Measurements from ENCODE around the gene AGAP1. TPM values are rescaled to one million over a fixed set of nuclear protein-coding genes. Genes with fewer than 3 reads are reported as not detected.

Gene AGAP1
- total RNA-seq, 2 experiments from 2014 or later, result not detected

DNA sequence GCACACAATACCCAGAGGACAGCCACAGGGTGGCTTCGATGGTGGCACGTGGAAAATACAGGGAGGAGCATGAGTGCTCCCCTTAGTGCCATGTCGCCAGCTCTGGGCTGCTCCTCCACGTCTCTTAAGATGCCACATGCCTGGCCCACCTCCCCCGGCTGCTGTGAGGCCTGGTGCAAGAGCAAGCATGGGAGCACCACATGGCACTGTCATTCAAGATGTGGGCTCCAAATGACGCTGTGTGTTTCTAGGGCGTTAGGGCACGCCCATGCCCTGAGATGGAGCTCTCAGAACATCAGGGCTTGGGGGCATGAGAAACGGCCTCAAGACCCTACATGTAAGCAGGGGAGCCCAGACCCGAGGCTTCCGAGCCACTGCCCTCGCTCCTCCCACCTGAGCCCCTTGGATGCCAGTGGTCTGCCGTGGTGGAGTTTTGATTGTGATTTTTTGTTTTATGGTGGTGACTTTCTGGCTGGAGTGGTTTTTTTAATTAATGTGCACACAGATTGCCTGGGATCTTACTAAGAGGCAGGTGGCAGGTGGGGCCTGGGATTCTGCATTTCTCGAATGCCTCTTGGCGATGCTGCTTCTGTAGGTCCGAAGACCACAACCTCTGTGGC, 435.0 kb downstream of the AGAP1 start:
- DNase-seq (ENCODE audit: low spot score), result no peak

DNA sequence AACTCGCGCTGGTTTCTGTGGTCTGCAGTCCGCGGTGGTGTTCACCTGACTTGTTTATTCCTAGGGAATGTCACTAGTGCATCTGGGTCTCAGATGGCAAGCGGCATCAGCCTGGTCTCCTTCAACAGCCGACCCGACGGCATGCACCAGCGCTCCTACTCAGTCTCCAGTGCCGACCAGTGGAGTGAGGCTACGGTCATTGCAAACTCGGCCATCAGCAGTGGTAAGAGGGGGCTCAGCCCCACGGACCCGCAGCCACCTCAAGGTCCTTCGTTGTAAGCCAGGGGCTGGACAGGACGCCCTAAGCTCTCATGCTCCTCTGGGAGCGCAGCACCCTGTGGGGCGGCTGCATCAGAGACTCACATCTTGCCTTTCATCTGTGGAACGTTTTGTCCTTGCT, 436.9 kb downstream of the AGAP1 start:
- POLR2A ChIA-PET, result no interaction called here
- CTCF ChIA-PET (ENCODE audit: unreplicated experiment), result no interaction called here

More for the DNA sequence above, 435.0 kb downstream of the AGAP1 start:
- no peak overlapping the region for H3K4me3 ChIP-seq (ENCODE audit: low read depth, low read length, poor library complexity, severe bottlenecking)
- POLR2A ChIA-PET, result no interaction called here
- H3K4me2 ChIP-seq (ENCODE audit: low read length), result no peak overlapping the region
- H3K27ac ChIP-seq (ENCODE audit: low read depth, low read length, poor library complexity, severe bottlenecking), result no peak overlapping the region
- BruUV-seq (replicated peaks), result no TSS peak
- TF ChIP-seq EZH2phosphoT487 (IDR thresholded peaks at IDR 0.05; ENCODE audit: borderline replicate concordance, low read depth, low read length), result no peak
- TF ChIP-seq, protein P1, sequence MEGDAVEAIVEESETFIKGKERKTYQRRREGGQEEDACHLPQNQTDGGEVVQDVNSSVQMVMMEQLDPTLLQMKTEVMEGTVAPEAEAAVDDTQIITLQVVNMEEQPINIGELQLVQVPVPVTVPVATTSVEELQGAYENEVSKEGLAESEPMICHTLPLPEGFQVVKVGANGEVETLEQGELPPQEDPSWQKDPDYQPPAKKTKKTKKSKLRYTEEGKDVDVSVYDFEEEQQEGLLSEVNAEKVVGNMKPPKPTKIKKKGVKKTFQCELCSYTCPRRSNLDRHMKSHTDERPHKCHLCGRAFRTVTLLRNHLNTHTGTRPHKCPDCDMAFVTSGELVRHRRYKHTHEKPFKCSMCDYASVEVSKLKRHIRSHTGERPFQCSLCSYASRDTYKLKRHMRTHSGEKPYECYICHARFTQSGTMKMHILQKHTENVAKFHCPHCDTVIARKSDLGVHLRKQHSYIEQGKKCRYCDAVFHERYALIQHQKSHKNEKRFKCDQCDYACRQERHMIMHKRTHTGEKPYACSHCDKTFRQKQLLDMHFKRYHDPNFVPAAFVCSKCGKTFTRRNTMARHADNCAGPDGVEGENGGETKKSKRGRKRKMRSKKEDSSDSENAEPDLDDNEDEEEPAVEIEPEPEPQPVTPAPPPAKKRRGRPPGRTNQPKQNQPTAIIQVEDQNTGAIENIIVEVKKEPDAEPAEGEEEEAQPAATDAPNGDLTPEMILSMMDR (conservative IDR thresholded peaks at IDR 0.05; ENCODE audit: low read length), result no peak
- no peaks in the 10 kb centered on the region for H4K20me1 ChIP-seq (ENCODE audit: insufficient read depth, low read length)
- H3K4me1 ChIP-seq (ENCODE audit: insufficient read depth, low read length, poor library complexity, severe bottlenecking), result no peaks in the 10 kb centered on the region
- intact Hi-C loops (cut with micrococcal nuclease; ENCODE audit: unreplicated experiment), result no loop called here
- no peak overlapping the region for H2AFZ ChIP-seq (ENCODE audit: low read length)
- no peaks in the 10 kb centered on the region for H3K9me2 ChIP-seq (ENCODE audit: insufficient read depth, low read length)
- no peaks in the 10 kb centered on the region for H3K79me2 ChIP-seq (ENCODE audit: insufficient read depth, low read depth, low read length)
- CTCF ChIA-PET (ENCODE audit: unreplicated experiment), result no interaction called here
- no peaks in the 10 kb centered on the region for H3K36me3 ChIP-seq (ENCODE audit: insufficient read depth, low read length)
- no peaks in the 10 kb centered on the region for H3K9me3 ChIP-seq (ENCODE audit: low read length)

DNA sequence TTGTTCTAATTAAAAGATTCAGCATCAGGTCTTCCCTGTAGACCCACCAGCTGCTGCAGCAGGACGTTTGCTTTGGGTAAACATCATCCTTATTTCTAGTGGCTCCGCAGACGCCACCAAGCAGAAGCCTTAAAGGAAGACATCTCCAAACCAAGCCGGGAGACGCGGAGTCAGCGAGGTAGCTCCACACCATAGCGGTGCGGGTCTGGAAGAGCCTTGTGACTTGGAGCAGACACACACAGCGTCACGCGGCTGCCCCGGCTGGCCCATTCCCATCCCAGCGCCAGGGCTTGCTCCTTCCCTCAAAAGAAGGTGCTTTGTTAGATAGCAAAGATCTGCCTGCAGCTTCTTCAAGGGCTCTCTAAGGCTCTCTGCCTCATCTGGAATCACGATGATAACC, 437.8 kb downstream of the AGAP1 start:
- Histone ChIP-seq H2AFZ (ENCODE audit: low read length) (no peak overlapping the region), H4K20me1 (ENCODE audit: insufficient read depth, low read length) (no peaks in the 10 kb centered on the region), H3K27ac (ENCODE audit: low read depth, low read length, poor library complexity, severe bottlenecking) (no peak overlapping the region), H3K4me2 (ENCODE audit: low read length) (no peak overlapping the region), H3K36me3 (ENCODE audit: insufficient read depth, low read length) (no peaks in the 10 kb centered on the region), H3K9me3 (ENCODE audit: low read length) (no peaks in the 10 kb centered on the region), H3K79me2 (ENCODE audit: insufficient read depth, low read depth, low read length) (no peaks in the 10 kb centered on the region), H3K4me1 (ENCODE audit: insufficient read depth, low read length, poor library complexity, severe bottlenecking) (no peaks in the 10 kb centered on the region), H3K9me2 (ENCODE audit: insufficient read depth, low read length) (no peaks in the 10 kb centered on the region), H3K4me3 (ENCODE audit: low read depth, low read length, poor library complexity, severe bottlenecking) (no peak overlapping the region)
- POLR2A ChIA-PET, result no interaction called here
- DNase-seq (ENCODE audit: low spot score), result no peak
- intact Hi-C loops (cut with micrococcal nuclease; ENCODE audit: unreplicated experiment), result no loop called here
- CTCF ChIA-PET (ENCODE audit: unreplicated experiment), result no interaction called here
- BruUV-seq (replicated peaks), result no TSS peak
- TF ChIP-seq EZH2phosphoT487 (IDR thresholded peaks at IDR 0.05; ENCODE audit: borderline replicate concordance, low read depth, low read length), result no peak
- TF ChIP-seq, protein P1 (conservative IDR thresholded peaks at IDR 0.05; ENCODE audit: low read length), result no peak

More for the DNA sequence above, 436.9 kb downstream of the AGAP1 start:
- no peaks in the 10 kb centered on the region for H3K9me3 ChIP-seq (ENCODE audit: low read length)
- DNase-seq (ENCODE audit: low spot score), result no peak
- no peaks in the 10 kb centered on the region for H3K4me1 ChIP-seq (ENCODE audit: insufficient read depth, low read length, poor library complexity, severe bottlenecking)
- intact Hi-C loops (cut with micrococcal nuclease; ENCODE audit: unreplicated experiment), result no loop called here
- H3K4me3 ChIP-seq (ENCODE audit: low read depth, low read length, poor library complexity, severe bottlenecking), result no peak overlapping the region
- no peaks in the 10 kb centered on the region for H3K9me2 ChIP-seq (ENCODE audit: insufficient read depth, low read length)
- no peaks in the 10 kb centered on the region for H3K79me2 ChIP-seq (ENCODE audit: insufficient read depth, low read depth, low read length)
- H2AFZ ChIP-seq (ENCODE audit: low read length), result no peak overlapping the region
- no TSS peak for BruUV-seq (replicated peaks)
- H3K4me2 ChIP-seq (ENCODE audit: low read length), result no peak overlapping the region
- no peak for TF ChIP-seq EZH2phosphoT487 (IDR thresholded peaks at IDR 0.05; ENCODE audit: borderline replicate concordance, low read depth, low read length)
- TF ChIP-seq, protein P1 (conservative IDR thresholded peaks at IDR 0.05; ENCODE audit: low read length), result no peak
- no peaks in the 10 kb centered on the region for H3K36me3 ChIP-seq (ENCODE audit: insufficient read depth, low read length)
- no peak overlapping the region for H3K27ac ChIP-seq (ENCODE audit: low read depth, low read length, poor library complexity, severe bottlenecking)
- H4K20me1 ChIP-seq (ENCODE audit: insufficient read depth, low read length), result no peaks in the 10 kb centered on the region

Measured in OCI-LY7 (cell line).